Measurements from ENCODE around the gene C4orf36.

Gene C4orf36

DNA sequence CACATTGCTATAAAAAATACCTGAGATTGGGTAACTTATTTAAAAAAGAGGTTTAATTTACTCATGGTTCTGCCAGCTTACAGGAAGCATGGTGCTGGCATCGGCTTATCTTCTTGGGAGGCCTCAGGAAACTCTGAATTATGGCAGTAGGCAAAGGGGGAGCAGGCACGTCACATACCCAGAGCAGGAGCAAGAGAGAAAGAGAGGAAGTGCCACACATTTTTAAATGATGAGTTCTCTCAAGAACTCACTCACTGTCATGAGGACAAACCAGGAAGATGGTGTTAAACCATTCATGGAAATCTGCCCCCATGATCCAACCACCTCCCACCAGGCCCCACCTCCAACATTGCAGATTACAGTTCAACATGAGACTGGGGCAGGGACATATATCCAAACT lies 32.6 kb upstream of the C4orf36 start:
- Mint-ChIP-seq H3K27ac (no peak overlapping the region), H3K4me3 (no peak overlapping the region)

DNA sequence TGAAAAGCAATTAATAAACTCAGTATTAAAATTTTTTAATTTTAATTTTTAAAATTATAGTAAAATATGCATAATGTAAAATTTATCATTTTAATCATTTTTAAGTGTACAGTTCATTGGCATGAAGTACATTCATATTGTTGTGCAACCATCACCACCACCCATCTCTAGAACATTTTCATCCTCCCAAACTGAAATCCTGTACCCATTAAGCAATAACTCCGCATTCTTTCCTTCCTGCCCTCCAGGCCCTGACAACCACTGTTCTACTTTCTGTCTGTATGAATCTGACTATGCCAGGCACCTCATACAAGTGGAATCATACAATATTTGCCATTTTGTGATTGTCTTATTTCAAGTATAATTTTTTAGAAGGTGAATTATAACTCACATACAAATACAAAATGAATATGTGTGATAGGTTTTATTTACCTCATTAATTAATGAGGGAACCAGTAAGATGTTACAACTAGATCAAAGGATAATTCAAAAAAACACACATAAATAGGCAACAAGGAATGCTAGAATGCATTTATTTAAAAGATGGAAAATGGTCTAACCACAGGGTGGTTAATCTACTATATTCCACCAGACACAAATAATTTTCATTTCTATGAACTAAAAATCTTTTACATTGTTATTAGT lies 29.5 kb upstream of the C4orf36 start:
- no peak overlapping the region for H3K27ac Mint-ChIP-seq
- no peak overlapping the region for H3K4me3 Mint-ChIP-seq
- no peaks in the 10 kb centered on the region for H3K4me1 Mint-ChIP-seq (ENCODE audit: low read depth)
- H3K9me3 Mint-ChIP-seq = no peaks in the 10 kb centered on the region
- H3K36me3 Mint-ChIP-seq (ENCODE audit: low read depth) = no peaks in the 10 kb centered on the region
- H3K27me3 Mint-ChIP-seq = no peaks in the 10 kb centered on the region

More for the DNA sequence above, 32.6 kb upstream of the C4orf36 start:
- H3K27me3 Mint-ChIP-seq = no peaks in the 10 kb centered on the region
- peaks cover 22% of the 10 kb centered on the region for H3K4me1 Mint-ChIP-seq (ENCODE audit: low read depth)
- no peaks in the 10 kb centered on the region for H3K36me3 Mint-ChIP-seq (ENCODE audit: low read depth)
- H3K9me3 Mint-ChIP-seq = no peaks in the 10 kb centered on the region

DNA sequence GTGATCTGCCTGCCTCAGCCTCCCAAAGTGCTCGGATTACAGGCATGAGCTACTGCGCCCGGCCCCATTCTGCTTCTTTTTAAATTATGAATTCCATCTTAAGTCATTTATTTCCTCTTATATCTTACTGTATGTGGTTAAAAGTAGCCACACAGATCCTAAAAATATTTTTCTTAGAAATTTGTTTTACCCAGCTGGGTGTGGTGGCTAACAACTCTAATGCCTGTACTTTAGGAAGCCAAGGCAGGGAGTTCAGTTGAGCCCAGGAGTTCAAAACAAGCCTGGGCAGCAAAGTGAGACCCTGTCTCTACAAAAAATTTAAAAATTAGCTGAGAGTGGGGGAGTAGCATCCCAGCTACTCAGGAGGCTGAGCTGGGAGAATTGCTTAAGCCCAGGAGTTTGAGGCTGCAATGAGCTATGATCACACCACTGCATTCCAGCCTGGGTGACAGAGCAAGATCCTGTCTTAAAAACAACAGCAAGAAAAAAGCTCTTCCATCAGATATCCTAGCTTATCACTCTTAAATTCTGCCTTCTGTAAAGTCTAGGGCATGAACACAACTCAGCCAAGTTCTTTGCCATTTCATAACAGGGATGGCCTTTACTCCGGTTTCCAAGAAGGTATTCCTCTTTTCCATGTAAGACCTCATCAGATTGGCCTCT lies 27.5 kb upstream of the C4orf36 start:
- no peaks in the 10 kb centered on the region for H3K9me3 Mint-ChIP-seq
- H3K36me3 Mint-ChIP-seq (ENCODE audit: low read depth) = no peaks in the 10 kb centered on the region
- no peak overlapping the region for H3K4me3 Mint-ChIP-seq
- no peak overlapping the region for H3K27ac Mint-ChIP-seq
- no peaks in the 10 kb centered on the region for H3K4me1 Mint-ChIP-seq (ENCODE audit: low read depth)
- H3K27me3 Mint-ChIP-seq = no peaks in the 10 kb centered on the region

DNA sequence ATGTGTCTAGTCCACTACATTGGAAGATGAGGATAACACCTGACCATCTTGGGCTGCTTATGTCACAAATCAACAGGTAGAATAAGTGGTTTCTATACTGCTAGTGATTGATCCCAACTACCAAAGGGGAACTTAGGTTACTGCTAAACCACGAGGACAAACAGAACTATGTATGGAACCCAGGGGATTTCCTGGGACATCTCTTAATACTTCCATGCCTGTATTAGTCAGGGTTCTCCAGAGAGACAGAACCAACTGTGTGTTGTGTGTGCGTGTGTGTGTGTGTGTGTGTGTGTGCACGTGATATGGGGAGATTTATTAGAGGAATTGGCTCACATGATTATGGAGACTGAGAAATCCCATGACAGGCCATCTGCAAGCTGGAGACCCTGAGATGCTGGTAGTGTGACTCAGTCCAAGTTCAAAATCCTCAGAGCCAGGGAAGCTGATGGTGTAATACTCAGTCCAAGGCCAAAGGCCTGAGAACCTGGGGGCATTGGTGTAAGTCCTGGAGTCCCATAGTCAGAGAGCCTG lies 26.4 kb upstream of the C4orf36 start:
- H3K27ac Mint-ChIP-seq = no peak overlapping the region
- no peak overlapping the region for H3K4me3 Mint-ChIP-seq
- H3K27me3 Mint-ChIP-seq = no peaks in the 10 kb centered on the region
- H3K36me3 Mint-ChIP-seq (ENCODE audit: low read depth) = no peaks in the 10 kb centered on the region
- no peaks in the 10 kb centered on the region for H3K4me1 Mint-ChIP-seq (ENCODE audit: low read depth)
- no peaks in the 10 kb centered on the region for H3K9me3 Mint-ChIP-seq

DNA sequence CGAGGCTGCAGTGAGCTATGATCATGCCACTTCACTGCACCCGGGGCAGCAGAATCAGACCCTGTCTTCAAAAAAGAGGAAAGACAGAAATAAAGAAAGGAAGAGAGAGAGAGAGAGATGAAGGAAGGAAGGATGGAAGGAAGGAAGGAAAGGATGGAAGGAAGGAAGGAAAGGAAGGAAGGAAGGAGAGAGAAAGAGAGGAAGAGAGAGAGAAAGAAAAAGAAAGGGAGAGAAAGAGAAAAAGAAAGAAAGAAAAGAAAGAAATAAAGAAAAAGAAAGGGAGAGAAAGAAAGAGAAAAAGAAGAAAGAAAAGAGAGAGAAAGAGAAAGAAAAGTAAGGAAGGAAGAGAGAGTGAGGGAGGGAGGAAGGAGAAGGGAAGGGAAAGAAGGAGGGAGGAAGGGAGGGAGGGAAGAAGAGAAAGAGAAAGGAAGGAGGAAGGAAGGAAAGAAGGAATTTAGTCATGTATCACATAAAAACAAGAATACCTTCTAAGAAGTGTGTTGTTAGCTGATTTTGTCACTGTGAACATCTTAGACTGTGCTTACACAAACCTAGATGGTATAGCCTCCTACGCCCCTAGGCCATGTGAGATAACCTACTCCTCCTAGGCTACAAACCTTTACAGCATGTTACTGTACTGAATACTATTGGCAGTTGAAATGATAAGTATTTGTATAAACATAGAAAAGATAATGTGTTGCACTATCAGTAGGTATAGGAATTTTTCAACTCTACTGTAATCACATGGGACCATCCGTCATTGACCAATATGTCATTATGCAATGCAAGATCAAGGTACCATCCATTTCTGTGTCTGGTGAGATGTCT lies 25.2 kb upstream of the C4orf36 start:
- Mint-ChIP-seq H3K27me3 (no peaks in the 10 kb centered on the region), H3K4me1 (ENCODE audit: low read depth) (no peaks in the 10 kb centered on the region), H3K27ac (no peak overlapping the region), H3K4me3 (no peak overlapping the region), H3K9me3 (no peaks in the 10 kb centered on the region), H3K36me3 (ENCODE audit: low read depth) (no peaks in the 10 kb centered on the region)

DNA sequence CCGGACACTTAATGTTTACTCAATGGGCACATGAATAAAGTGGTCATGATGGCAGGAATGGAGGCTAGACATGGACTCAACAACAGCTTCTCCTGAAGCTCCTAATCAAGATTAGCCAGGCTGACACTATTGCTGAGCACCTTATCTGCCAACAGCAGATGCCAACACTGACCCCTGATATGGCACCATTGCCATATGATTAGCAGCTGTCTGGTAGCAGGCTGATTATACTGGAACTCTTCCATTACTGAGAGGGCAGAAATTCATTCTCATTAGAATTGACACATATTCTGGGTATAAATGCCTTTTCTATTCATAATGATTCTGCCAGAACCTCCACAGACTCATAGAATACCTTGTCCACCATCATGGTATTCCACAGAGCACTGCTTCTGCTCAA lies 24.2 kb upstream of the C4orf36 start:
- H3K4me3 Mint-ChIP-seq = no peak overlapping the region
- H3K36me3 Mint-ChIP-seq (ENCODE audit: low read depth) = no peaks in the 10 kb centered on the region
- H3K4me1 Mint-ChIP-seq (ENCODE audit: low read depth) = peaks cover 1% of the 10 kb centered on the region
- no peaks in the 10 kb centered on the region for H3K27me3 Mint-ChIP-seq
- H3K9me3 Mint-ChIP-seq = no peaks in the 10 kb centered on the region
- H3K27ac Mint-ChIP-seq = no peak overlapping the region

DNA sequence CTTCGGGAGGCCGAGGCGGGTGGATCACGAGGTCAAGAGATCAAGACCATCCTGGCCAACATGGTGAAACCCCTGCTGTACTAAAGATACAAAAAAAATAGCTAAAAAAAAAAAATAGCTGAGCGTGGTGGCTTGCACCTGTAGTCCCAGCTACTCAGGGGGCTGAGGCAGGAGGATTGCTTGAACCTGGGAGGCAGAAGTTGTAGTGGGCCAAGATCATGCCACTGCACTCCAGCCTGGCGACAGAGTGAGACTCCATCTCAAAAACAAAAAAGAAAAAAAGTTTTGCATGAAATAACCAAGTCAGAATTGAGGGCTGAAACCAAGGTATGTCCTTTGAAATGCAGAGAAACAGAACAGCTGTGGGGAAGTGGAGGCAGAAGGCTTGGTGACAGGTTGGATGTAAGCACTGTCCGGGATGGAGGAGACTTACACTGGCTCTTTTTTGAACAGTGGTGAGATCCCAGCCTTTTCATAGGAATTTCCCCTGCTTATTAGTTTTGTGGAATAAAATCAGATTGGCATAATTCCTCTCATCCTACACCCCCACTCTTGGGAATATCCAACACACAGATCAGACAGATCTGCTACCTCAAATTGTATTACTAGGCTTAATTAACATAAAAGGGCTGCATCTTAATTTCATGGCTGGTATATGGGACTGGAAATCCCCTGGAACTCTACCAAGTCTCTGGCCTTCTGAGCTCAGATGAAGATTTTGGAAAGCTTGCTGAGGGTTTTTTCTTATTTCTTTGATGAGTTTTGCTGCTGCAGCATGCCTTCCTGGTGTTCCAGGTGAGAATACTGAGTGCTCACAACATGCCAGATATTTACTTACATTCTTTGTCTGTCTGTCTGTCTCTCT lies 18.8 kb upstream of the C4orf36 start:
- Mint-ChIP-seq H3K4me3 (no peak overlapping the region), H3K27me3 (no peaks in the 10 kb centered on the region), H3K4me1 (ENCODE audit: low read depth) (peaks cover 19% of the 10 kb centered on the region), H3K36me3 (ENCODE audit: low read depth) (no peaks in the 10 kb centered on the region), H3K27ac (no peak overlapping the region), H3K9me3 (no peaks in the 10 kb centered on the region)

DNA sequence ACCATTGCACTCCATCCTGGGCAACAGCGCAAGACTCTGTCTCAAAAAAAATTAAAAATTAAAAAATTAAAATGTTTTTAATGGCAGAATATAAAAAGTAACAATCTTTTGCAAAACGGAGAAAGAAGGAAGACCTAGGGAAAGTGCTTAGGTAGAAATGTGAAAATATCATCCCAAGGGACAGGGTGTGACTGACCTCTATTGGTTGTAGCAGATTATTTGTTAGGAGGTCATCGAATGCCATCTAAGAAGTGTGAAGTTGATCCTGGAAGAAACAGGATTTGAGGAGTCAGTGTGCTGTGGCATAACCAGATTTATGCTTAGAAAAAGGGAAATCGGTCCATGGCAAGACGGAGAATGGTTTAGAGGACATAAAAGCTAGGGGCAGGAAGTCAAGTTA lies 18.1 kb upstream of the C4orf36 start:
- no peaks in the 10 kb centered on the region for H3K36me3 Mint-ChIP-seq (ENCODE audit: low read depth)
- no peak overlapping the region for H3K27ac Mint-ChIP-seq
- H3K27me3 Mint-ChIP-seq = no peaks in the 10 kb centered on the region
- no peak overlapping the region for H3K4me3 Mint-ChIP-seq
- H3K4me1 Mint-ChIP-seq (ENCODE audit: low read depth) = peaks cover 19% of the 10 kb centered on the region
- no peaks in the 10 kb centered on the region for H3K9me3 Mint-ChIP-seq

DNA sequence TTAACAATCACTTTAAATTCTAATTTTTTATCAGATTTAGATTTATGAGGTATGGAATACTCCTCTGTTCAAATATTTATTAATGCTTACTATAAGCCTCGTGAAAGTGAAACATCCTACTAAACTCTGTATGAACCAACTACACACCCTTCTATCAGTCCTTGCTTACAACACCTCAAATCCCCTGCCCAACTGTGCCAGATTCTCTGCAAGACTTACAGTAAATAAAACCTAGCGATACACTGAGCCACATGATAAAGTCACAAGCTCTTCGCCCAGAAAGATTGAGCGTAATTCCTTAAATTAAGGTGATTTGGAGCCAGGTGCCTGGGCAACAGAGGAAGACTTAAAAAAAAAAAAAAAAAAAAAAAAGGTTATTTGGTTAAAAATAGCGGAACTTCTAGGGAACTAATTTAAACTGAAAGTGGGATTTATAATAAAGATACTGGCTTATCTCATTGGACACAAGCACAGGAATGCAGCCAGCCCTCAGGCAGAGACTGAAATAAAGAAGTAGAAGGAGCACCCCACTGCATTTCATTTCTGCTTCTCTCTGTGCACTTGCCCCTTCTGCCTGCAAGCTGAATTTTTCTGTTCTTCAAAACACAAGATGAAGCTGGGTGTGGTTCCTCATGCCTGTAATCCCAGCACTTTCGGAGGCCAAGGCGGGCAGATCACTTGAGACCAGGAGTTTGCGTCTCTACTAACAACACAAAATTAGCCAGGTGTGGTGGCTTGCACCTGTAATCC lies 17.5 kb upstream of the C4orf36 start:
- H3K4me3 Mint-ChIP-seq = no peak overlapping the region

DNA sequence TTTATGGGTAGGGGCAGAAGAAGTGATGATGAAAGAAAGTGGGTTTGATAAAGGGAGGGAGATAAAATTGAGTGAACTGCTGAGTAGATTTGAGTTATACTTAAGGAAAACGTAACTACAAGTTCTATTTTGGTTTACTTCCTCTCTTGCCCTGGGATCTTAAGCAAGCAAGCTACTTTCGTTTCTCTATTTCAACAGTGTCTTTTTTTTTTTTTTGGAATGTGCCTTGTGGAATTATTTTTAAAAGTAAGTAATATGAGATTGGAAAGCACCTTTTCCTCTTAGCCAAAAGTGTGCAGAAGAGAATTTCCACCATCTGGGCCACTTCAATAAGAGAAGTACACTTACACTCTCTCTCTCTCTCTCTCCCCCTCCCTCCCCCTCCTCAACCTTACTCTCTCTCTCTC lies 16.0 kb upstream of the C4orf36 start:
- Mint-ChIP-seq H3K4me1 (ENCODE audit: low read depth) (peaks cover 19% of the 10 kb centered on the region), H3K9me3 (no peaks in the 10 kb centered on the region), H3K36me3 (ENCODE audit: low read depth) (no peaks in the 10 kb centered on the region), H3K27ac (no peak overlapping the region), H3K4me3 (no peak overlapping the region), H3K27me3 (peaks cover 9% of the 10 kb centered on the region)

More for the DNA sequence above, 17.5 kb upstream of the C4orf36 start:
- peaks cover 19% of the 10 kb centered on the region for H3K4me1 Mint-ChIP-seq (ENCODE audit: low read depth)
- no peaks in the 10 kb centered on the region for H3K36me3 Mint-ChIP-seq (ENCODE audit: low read depth)
- H3K27ac Mint-ChIP-seq = no peak overlapping the region
- H3K27me3 Mint-ChIP-seq = no peaks in the 10 kb centered on the region
- H3K9me3 Mint-ChIP-seq = no peaks in the 10 kb centered on the region

DNA sequence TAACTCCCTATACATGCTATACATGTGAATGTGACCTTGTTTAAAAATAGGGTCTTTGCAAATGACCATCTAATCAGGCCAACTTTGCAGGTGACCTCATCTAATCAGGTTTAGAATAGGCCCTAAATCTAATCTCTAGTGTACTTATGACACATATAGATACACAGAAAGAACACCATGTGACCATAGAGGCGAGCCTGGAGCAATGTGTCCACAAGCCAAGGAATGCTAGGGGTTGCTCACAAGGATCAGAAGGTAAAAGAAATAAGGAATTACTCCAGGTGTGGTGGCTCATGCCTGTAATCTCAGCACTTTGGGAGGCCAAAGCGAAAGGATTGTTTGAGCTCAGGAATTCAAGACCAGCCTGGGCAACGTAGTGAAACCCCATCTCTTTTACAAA lies 9.6 kb upstream of the C4orf36 start:
- Mint-ChIP-seq H3K36me3 (ENCODE audit: low read depth) (no peaks in the 10 kb centered on the region), H3K27me3 (peaks cover 10% of the 10 kb centered on the region), H3K27ac (no peak overlapping the region), H3K4me1 (ENCODE audit: low read depth) (no peaks in the 10 kb centered on the region), H3K4me3 (no peak overlapping the region), H3K9me3 (no peaks in the 10 kb centered on the region)

DNA sequence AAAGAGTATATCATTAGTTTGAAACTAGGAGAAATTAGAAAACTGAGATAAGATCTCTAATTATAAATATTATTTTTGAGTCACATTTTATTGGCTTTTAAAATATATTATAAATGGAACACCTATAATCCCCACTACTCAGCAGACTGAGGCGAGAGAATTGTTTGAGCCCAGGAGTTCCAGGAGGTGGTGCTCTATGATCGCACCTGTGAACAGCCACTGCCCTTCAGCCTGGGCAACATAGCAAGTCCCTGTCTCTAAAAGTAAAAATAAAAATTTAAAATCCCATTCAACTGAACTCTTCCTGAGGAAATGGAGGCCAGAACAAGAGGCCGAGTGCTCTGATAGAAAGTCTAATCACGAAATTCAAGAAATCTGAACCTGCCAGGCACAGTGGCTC lies 6.3 kb upstream of the C4orf36 start:
- H3K27ac Mint-ChIP-seq = no peak overlapping the region

DNA sequence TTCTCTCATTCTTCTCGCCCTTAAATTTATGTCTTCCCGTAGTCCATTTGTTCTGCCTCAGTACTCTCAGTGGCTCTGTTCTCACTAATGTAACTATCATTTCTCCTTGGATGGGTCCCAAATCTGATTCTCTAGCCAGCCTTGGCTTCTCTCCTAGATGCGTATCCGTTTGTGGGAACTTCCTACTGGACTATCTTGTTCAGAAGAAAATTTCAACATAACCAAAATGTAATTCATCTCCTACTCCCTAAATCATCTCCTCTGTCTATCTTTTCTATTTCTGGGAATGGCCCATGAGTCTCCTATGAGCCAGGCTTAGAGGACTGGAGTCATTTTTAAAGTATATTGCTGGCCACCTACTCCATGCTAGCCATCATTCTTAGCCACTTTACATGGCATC lies 4.4 kb upstream of the C4orf36 start:
- H3K27me3 Mint-ChIP-seq = peaks cover 9% of the 10 kb centered on the region
- H3K27ac Mint-ChIP-seq = no peak overlapping the region
- H3K36me3 Mint-ChIP-seq (ENCODE audit: low read depth) = no peaks in the 10 kb centered on the region

More for the DNA sequence above, 6.3 kb upstream of the C4orf36 start:
- Mint-ChIP-seq H3K4me1 (ENCODE audit: low read depth) (no peaks in the 10 kb centered on the region), H3K36me3 (ENCODE audit: low read depth) (no peaks in the 10 kb centered on the region), H3K27me3 (peaks cover 4% of the 10 kb centered on the region), H3K9me3 (no peaks in the 10 kb centered on the region), H3K4me3 (no peak overlapping the region)

More for the DNA sequence above, 4.4 kb upstream of the C4orf36 start:
- Mint-ChIP-seq H3K4me3 (no peak overlapping the region), H3K4me1 (ENCODE audit: low read depth) (peaks cover 2% of the 10 kb centered on the region), H3K9me3 (no peaks in the 10 kb centered on the region)
